Suprapubic skin (tissue), 4 donors: Measurements from ENCODE around the gene C1orf74. TPM values are rescaled to one million over a fixed set of nuclear protein-coding genes. Genes with fewer than 3 reads are reported as not detected.

ENCODE experiments used
- DNase-seq, 2 donors: peaks; one replicate each; pipeline ENCODE4 v3.0.0-alpha.2; 2019; ENCODE audit warnings: low spot score in 2 of 2
- H3K27ac ChIP-seq: fragments of 200-600 bp; sonication (generic); one replicate; pipeline ENCODE4 v1.5.1; 2019
- H3K27me3 ChIP-seq: fragments of 200-600 bp; sonication (generic); one replicate; pipeline ENCODE4 v1.5.1; 2019
- H3K36me3 ChIP-seq: fragments of 200-600 bp; sonication (generic); one replicate; pipeline ENCODE4 v1.5.1; 2019
- H3K4me1 ChIP-seq: fragments of 200-600 bp; sonication (generic); one replicate; pipeline ENCODE4 v1.5.1; 2019
- H3K4me3 ChIP-seq: fragments of 200-600 bp; sonication (generic); one replicate; pipeline ENCODE4 v1.5.1; 2019; ENCODE audit warnings: mild to moderate bottlenecking
- H3K9me3 ChIP-seq: fragments of 200-600 bp; sonication (generic); one replicate; pipeline ENCODE4 v1.5.1; 2019
- EP300 ChIP-seq: sonication (generic); formaldehyde crosslinking; IDR thresholded peaks from one replicate; pipeline ENCODE4 v1.6.1; 2017; ENCODE audit warnings: antibody characterized with exemption
- POLR2A ChIP-seq, 2 donors: fragments of 450-650 bp; IDR thresholded peaks; one replicate each; pipeline ENCODE4 v1.6.1; 2017; ENCODE audit warnings: antibody characterized with exemption in 2 of 2, mild to moderate bottlenecking in 2 of 2, moderate library complexity in 2 of 2
- POLR2AphosphoS5 ChIP-seq, 3 donors: sonication (generic); formaldehyde crosslinking; IDR thresholded peaks; one replicate each; pipeline ENCODE4 v1.6.1; 2017; ENCODE audit warnings: antibody characterized with exemption in 3 of 3
- WGBS: methylation state at CpG from one replicate; pipeline ENCODE4 v1.1.5; 2018; 5-methylcytosine and 5-hydroxymethylcytosine counted together
- total RNA-seq, 4 donors: library from RNA; depleted of rRNA; stranded (reverse); fragments of >200 nt; gene quantifications; one replicate each; pipeline ENCODE4 v1.1.0, GENCODE V29; 2016
- TF ChIP-seq, protein P1 (sequence below), 2 donors: fragments of 200-600 bp in 1 of 2; fragments of 450-650 bp in 1 of 2; sonication (generic) in 1 of 2; IDR thresholded peaks; one replicate each; pipeline ENCODE4 v1.5.1; 2016 to 2019; ENCODE audit warnings: antibody characterized with exemption in 2 of 2, mild to moderate bottlenecking in 1 of 2, moderate library complexity in 1 of 2

The C1orf74 gene
- 10 to 100 TPM; 10.1 to 18.1 (median 15.1) TPM for total RNA-seq

DNA sequence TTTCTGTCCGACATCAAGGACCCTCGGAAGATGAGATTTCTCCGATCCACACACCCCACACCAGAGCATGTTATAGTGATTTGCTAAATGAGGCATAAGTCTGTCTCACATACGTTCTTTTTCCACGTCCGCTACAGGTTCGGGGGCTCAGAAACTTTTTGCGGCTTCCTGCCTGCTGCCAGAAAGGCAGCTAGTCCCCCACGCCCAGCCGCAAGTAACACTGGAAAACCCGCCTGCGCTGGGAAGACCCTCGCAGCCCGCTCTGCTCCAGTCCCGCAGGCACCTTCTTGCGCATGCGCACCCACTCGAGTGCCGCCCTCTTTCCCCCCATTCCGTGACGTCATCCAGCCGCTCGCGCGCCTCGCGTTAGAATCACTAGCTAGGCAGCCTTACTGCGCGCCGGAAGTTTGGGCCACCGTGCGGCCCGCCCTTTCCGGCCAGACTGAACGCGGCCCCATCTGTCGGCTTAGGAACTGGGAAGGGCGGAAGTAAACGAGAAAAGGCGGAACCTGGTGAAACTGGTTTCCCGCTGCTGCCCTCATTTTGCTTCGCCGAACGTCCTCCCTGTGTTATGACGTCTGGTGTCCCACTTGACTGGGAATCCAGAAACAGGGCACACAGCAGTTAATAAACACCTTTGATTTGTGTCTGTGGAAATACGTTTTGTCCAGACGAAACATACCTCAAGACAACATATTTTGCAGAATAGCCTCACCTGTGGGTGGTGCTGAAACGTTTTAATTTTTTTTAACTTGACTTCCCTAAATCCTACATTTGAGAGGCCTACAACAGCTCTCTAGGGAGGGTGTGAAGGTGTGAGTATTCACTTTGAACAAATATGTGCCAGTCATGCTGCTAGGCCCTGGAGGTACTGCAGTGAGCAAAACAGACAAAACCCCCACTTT lies at the start of gene C1orf74:
Gene C1orf74, minus strand, starts transcription at position 295 of the 905 bp plus-strand sequence. CDS start 925 bp downstream, outside the sequence.
- DNase-seq = peak; percentile 99
- TF ChIP-seq, protein P1, sequence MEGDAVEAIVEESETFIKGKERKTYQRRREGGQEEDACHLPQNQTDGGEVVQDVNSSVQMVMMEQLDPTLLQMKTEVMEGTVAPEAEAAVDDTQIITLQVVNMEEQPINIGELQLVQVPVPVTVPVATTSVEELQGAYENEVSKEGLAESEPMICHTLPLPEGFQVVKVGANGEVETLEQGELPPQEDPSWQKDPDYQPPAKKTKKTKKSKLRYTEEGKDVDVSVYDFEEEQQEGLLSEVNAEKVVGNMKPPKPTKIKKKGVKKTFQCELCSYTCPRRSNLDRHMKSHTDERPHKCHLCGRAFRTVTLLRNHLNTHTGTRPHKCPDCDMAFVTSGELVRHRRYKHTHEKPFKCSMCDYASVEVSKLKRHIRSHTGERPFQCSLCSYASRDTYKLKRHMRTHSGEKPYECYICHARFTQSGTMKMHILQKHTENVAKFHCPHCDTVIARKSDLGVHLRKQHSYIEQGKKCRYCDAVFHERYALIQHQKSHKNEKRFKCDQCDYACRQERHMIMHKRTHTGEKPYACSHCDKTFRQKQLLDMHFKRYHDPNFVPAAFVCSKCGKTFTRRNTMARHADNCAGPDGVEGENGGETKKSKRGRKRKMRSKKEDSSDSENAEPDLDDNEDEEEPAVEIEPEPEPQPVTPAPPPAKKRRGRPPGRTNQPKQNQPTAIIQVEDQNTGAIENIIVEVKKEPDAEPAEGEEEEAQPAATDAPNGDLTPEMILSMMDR (IDR thresholded peaks at IDR 0.05) = no peak
- TF ChIP-seq POLR2A (IDR thresholded peaks at IDR 0.05) (peak in 1 of 2 donors; percentile 23), EP300 (no peak), POLR2AphosphoS5 (IDR thresholded peaks at IDR 0.05) (peak in 1 of 3 donors; percentile 95)
- Histone ChIP-seq H3K27ac (peak within 1 kb of the TSS; percentile 75), H3K36me3 (peaks cover 6% of the 10 kb centered on the region), H3K4me3 (peak within 1 kb of the TSS; percentile 78), H3K4me1 (peaks cover 57% of the 10 kb centered on the region), H3K9me3 (no peaks in the 10 kb centered on the region), H3K27me3 (peaks cover 3% of the 10 kb centered on the region)
- WGBS = 6% methylated on average over 23 of the region's 48 CpGs

DNA sequence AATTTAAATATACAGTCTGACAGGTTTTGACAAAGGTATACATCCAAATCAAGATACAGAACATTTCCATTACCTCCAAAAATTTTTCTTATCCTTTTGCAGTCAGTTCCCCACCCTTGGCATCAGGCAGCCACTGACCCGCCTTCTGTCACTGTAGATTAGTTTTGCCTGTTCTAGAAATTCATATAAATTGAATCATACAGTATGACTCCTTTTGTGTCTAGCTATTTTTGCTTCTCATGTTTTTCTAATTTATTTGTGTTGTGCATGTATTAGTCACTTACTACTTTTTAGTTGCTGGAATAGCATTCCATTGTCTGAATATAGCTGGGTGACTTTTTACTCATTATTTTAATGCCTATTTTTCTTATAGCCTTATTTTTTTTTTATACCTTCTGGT lies 47.3 kb upstream of the C1orf74 start:
- DNase-seq = no peak
- no peaks in the 10 kb centered on the region for H3K27me3 ChIP-seq
- no peak overlapping the region for H3K27ac ChIP-seq
- H3K4me1 ChIP-seq = peaks cover 32% of the 10 kb centered on the region
- TF ChIP-seq POLR2A (IDR thresholded peaks at IDR 0.05) = no peak
- TF ChIP-seq POLR2AphosphoS5 (IDR thresholded peaks at IDR 0.05) = no peak
- no peak for TF ChIP-seq EP300
- TF ChIP-seq, protein P1 (IDR thresholded peaks at IDR 0.05) = no peak
- WGBS = 85% methylated on average over 1 of the region's 1 CpG
- H3K9me3 ChIP-seq = no peaks in the 10 kb centered on the region
- H3K36me3 ChIP-seq = peaks cover 59% of the 10 kb centered on the region
- H3K4me3 ChIP-seq = no peak overlapping the region

DNA sequence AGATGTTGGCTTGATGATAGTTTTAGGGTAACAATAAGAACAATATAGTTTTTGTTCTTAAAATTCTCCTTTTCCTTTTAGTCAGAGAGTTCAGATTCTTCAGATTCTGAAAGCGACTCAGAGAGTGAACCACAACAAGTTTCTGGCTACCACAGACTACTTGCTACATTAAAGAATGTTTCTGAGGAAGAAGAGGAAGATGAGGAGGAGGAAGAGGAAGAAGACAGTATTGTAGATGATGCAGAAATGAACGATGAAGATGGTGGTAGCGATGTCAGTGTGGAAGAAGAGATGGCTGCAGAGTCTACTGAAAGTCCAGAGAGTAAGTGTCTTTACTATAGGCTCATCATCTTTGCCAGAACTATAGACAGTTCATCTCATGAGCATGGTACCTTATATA lies 46.4 kb upstream of the C1orf74 start:
- 84% methylated on average over 3 of the region's 3 CpGs for WGBS
- TF ChIP-seq POLR2AphosphoS5 (IDR thresholded peaks at IDR 0.05) (no peak), EP300 (no peak), POLR2A (IDR thresholded peaks at IDR 0.05) (no peak)
- TF ChIP-seq, protein P1 (IDR thresholded peaks at IDR 0.05) = no peak

DNA sequence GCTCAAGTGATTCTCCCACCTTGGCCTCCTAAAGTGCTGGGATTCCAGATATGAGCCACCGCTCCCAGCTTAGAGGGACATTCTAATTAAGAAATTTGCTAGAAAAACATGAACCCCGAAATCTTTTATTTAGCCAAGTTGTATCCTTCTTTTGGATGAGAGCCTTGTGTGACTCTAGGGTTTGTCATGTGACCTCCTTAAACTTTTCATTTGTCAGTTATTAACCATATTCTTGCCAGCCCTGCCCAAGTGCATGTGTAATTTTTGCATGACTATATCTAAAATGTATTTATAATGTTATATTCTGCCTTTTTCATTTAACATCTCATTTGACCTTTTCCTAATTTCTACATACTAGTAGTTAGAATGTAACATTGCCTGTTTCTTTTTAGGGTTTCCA lies 45.4 kb upstream of the C1orf74 start:
- peaks cover 42% of the 10 kb centered on the region for H3K36me3 ChIP-seq
- no peak overlapping the region for H3K27ac ChIP-seq
- no peaks in the 10 kb centered on the region for H3K9me3 ChIP-seq
- no peak overlapping the region for H3K4me3 ChIP-seq
- no peaks in the 10 kb centered on the region for H3K27me3 ChIP-seq
- TF ChIP-seq EP300 = no peak
- peaks cover 47% of the 10 kb centered on the region for H3K4me1 ChIP-seq
- WGBS = 77% methylated on average over 2 of the region's 2 CpGs
- DNase-seq = no peak

More for the DNA sequence above, 46.4 kb upstream of the C1orf74 start:
- no peak overlapping the region for H3K27ac ChIP-seq
- H3K36me3 ChIP-seq = peaks cover 50% of the 10 kb centered on the region
- H3K9me3 ChIP-seq = no peaks in the 10 kb centered on the region
- no peak overlapping the region for H3K4me3 ChIP-seq
- DNase-seq = no peak
- H3K4me1 ChIP-seq = peaks cover 40% of the 10 kb centered on the region
- no peaks in the 10 kb centered on the region for H3K27me3 ChIP-seq

DNA sequence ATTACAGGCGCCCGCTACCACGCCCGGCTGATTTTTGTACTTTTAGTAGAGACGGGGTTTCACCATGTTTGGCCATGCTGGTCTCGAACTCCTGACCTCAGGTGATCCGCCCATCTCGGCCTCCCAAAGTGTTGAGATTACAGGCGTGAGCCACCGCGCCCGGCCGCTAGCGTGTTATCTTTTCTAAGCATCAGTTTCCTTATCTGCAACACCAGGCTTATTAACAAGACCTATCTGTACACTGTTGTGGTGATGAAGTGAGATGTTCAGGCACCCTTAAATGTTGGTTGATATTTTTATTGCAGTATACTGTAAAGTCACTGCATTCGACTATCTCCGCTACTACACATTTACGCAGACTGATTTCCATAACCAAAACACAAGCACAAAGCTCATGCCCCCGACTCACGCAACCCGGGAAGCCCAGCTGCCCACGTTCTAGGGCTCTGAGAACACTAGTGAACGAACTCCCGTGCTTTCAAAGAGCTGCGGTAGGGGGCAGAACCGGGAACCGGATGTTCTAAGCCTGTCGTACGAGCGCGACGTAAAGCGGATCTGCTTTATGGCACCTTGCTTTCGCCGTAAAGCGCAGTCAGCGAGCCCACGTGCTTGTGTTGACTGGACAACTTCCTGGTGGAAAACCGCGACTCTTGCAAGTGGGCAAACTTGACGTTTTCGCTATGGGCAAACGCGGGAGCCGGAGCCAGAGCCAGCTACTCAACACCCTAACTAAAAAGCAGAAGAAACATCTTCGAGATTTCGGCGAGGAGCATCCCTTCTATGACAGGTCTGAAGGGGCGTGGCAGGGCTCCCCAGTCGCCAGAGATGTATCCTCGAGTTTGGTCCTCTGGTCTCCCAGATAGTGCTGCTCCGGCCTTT lies 43.3 kb upstream of the C1orf74 start, which contains the start of gene UTP25:
Gene UTP25, plus strand, starts transcription at position 589 of the 879 bp plus-strand sequence. Its CDS starts 92 bp downstream, at position 681.
- peak within 1 kb of the TSS; percentile 81 for H3K27ac ChIP-seq
- TF ChIP-seq POLR2A (IDR thresholded peaks at IDR 0.05) = peak in 1 of 2 donors; percentile 32
- no peak for TF ChIP-seq EP300
- TF ChIP-seq, protein P1 (IDR thresholded peaks at IDR 0.05) = peak; percentile 48 to 72
- peak in 1 of 3 donors; percentile 83 for TF ChIP-seq POLR2AphosphoS5 (IDR thresholded peaks at IDR 0.05)
- WGBS = 20% methylated on average over 50 of the region's 51 CpGs
- H3K36me3 ChIP-seq = peaks cover 21% of the 10 kb centered on the region
- peaks cover 58% of the 10 kb centered on the region for H3K4me1 ChIP-seq
- no peaks in the 10 kb centered on the region for H3K27me3 ChIP-seq
- peak; percentile 95 to 97 for DNase-seq
- H3K4me3 ChIP-seq = peak within 1 kb of the TSS; percentile 79
- H3K9me3 ChIP-seq = no peaks in the 10 kb centered on the region
